Panc1 (cell line): ENCODE measurements around the gene SLC32A1. TPM values are rescaled to one million over a fixed set of nuclear protein-coding genes. Genes with fewer than 3 reads are reported as not detected.
A peak's percentile ranks its signal among the peaks of the same experiment; 100 is the strongest.

ENCODE experiments used
- ATAC-seq: fragments of 200-7000 bp; cut with Tn5 transposase; 2 replicates; pipeline ENCODE4 v1.9.1; 2020; ENCODE audit warnings: mild to moderate bottlenecking, moderate library complexity
- BruUV-seq: library from RNA; stranded (reverse); fragments of 400-500 nt; replicated peaks from 2 replicates; lab custom pipeline; 2021; lab: Mats Ljungman, UMichigan
- CTCF ChIA-PET: fragments of 300-600 bp; sonication (Branson Sonifier 250); formaldehyde crosslinking; loops from one replicate; lab custom pipeline; 2022; ENCODE audit warnings: antibody characterized with exemption; lab: Charles Lee
- POLR2A ChIA-PET: fragments of 300-600 bp; sonication (Branson Sonifier 250); formaldehyde crosslinking; loops from one replicate; lab custom pipeline; 2022; ENCODE audit warnings: antibody characterized with exemption; lab: Charles Lee
- DNase-seq: peaks from one replicate; pipeline ENCODE4 v3.0.0-alpha.2; 2010; ENCODE audit warnings: low read depth, low spot score
- H3K27ac ChIP-seq: 2 replicates; pipeline ENCODE4 v1.5.1; 2011; ENCODE audit warnings: mild to moderate bottlenecking, low read length, inconsistent platforms
- H3K27me3 ChIP-seq: fragments of 200-500 bp; sonication (Bioruptor generic); 2 replicates; pipeline ENCODE4 v1.6.0; 2014; ENCODE audit warnings: low read length, inconsistent platforms; ENCODE audit not compliant: control insufficient read depth, insufficient read depth
- H3K36me3 ChIP-seq: fragments of 200-500 bp; sonication (Bioruptor generic); 2 replicates; pipeline ENCODE4 v1.5.1; 2014; ENCODE audit warnings: inconsistent platforms, mild to moderate bottlenecking, low read length, moderate library complexity; ENCODE audit not compliant: control insufficient read depth, insufficient read depth
- H3K4me1 ChIP-seq: 2 replicates; pipeline ENCODE4 v1.5.1; 2011; ENCODE audit warnings: inconsistent platforms, mild to moderate bottlenecking, low read length, moderate library complexity; ENCODE audit not compliant: control insufficient read depth, insufficient read depth
- H3K4me3 ChIP-seq, 2 experiments: 2 replicates each; pipeline ENCODE4 v1.5.1; 2011 to 2012; ENCODE audit warnings: low read depth in 2 of 2, low read length in 2 of 2, mild to moderate bottlenecking in 2 of 2, inconsistent platforms in 1 of 2, moderate library complexity in 1 of 2
- H3K9me3 ChIP-seq: fragments of 200-500 bp; sonication (Bioruptor generic); 2 replicates; pipeline ENCODE4 v1.5.1; 2014; ENCODE audit warnings: low read depth, mild to moderate bottlenecking, inconsistent platforms, low read length, moderate library complexity; ENCODE audit not compliant: control insufficient read depth, insufficient read depth
- POLR2AphosphoS5 ChIP-seq: IDR thresholded peaks from 2 replicates; pipeline ENCODE4 v1.6.1; 2012; ENCODE audit warnings: mild to moderate bottlenecking, low read depth, low read length, moderate library complexity
- SIN3A ChIP-seq: IDR thresholded peaks from 2 replicates; pipeline ENCODE4 v1.6.1; 2012; ENCODE audit warnings: low read depth, mild to moderate bottlenecking, low read length, moderate library complexity, borderline replicate concordance; ENCODE audit not compliant: insufficient read depth
- TCF7L2 ChIP-seq: IDR thresholded peaks from 2 replicates; pipeline ENCODE4 v1.6.1; 2011; ENCODE audit warnings: mild to moderate bottlenecking, low read depth, low read length, inconsistent platforms
- in situ Hi-C: cut with HindIII; loops from 2 replicates; pipeline ENCODE4 v1.10.0; 2016; ENCODE audit warnings: low sequenced_read_pairs, low pct_unique_long_range_greater_than_20kb
- intact Hi-C: fragments of 100-400 bp; cut with micrococcal nuclease; formaldehyde crosslinking; loops from one replicate; pipeline ENCODE4 v1.10.0; 2022; ENCODE audit not compliant: unreplicated experiment
- total RNA-seq: library from RNA; stranded (reverse); gene quantifications from one replicate; pipeline ENCODE4 v1.2.1, GENCODE V29; 2021; ENCODE audit not compliant: unreplicated experiment
- TF ChIP-seq, protein P1 (sequence below): fragments of 450-650 bp; IDR thresholded peaks from 2 replicates; pipeline ENCODE4 v1.5.1; 2017; ENCODE audit warnings: mild to moderate bottlenecking
- TF ChIP-seq, protein P2 (sequence below), 2 experiments: IDR thresholded peaks; 2 replicates each; pipeline ENCODE4 v1.6.1; 2011 to 2012; ENCODE audit warnings: low read depth in 2 of 2, control low read depth in 1 of 2, low read length in 1 of 2, mild to moderate bottlenecking in 1 of 2, moderate library complexity in 1 of 2; ENCODE audit not compliant: insufficient read depth in 1 of 2

The SLC32A1 gene
- total RNA-seq, 1 experiment from 2014 or later: not detected

DNA sequence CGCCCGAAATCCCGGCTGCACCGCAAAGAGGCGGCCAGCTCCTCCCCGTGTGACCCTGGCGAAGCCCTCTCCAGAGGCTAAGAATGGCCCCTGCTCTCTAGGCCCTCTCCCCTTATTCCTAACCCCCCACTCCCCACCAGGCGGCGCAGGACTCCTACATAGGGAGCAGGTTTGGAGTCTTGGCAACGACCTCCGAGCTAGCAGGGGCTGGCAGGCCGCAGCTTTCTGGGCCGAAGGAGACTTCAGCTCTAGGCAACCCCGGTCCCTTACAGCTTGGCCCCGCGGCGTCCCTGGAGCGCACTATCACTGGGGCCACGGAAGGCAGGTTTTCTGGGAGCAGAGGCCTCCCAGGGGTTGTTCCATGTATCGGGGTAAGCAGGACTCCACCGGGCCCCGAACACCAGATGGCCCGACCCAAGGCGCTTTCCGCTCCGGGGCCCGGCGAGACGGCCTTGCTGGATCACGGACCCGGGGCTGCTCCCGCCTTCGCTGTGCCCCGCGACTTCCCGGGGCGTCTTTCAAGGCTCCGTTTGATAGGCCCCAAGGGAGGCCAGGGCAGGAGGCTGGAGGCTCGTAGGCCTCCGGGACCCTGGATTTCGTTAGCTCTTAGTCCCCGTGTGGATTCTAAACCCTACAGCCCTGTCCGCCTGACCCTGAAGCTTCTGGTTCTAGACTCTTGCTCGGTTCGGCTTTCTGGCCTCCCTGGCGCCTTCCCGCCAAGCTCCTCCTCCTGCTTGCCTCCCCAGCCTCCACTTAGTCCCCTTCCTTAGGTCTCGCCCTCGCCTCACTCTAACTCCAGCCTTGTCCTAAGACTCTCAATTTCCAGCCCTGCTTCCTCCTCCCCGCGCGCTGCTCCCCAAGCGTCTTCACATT lies 1.9 kb downstream of the SLC32A1 start:
- H3K4me1 ChIP-seq: peaks cover 5% of the 10 kb centered on the region; the same call in 1 of the 2 replicates
- TF ChIP-seq, protein P1, sequence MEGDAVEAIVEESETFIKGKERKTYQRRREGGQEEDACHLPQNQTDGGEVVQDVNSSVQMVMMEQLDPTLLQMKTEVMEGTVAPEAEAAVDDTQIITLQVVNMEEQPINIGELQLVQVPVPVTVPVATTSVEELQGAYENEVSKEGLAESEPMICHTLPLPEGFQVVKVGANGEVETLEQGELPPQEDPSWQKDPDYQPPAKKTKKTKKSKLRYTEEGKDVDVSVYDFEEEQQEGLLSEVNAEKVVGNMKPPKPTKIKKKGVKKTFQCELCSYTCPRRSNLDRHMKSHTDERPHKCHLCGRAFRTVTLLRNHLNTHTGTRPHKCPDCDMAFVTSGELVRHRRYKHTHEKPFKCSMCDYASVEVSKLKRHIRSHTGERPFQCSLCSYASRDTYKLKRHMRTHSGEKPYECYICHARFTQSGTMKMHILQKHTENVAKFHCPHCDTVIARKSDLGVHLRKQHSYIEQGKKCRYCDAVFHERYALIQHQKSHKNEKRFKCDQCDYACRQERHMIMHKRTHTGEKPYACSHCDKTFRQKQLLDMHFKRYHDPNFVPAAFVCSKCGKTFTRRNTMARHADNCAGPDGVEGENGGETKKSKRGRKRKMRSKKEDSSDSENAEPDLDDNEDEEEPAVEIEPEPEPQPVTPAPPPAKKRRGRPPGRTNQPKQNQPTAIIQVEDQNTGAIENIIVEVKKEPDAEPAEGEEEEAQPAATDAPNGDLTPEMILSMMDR: peak; percentile 72
- no peak for TF ChIP-seq POLR2AphosphoS5
- peak; percentile 71 for ATAC-seq
- no TSS peak for BruUV-seq
- H3K4me3 ChIP-seq: no peak overlapping the region
- no peaks in the 10 kb centered on the region for H3K9me3 ChIP-seq
- intact Hi-C loops: no loop called here
- in situ Hi-C loops: no loop called here
- H3K27ac ChIP-seq: no peak overlapping the region
- H3K27me3 ChIP-seq: peaks cover 32% of the 10 kb centered on the region
- POLR2A ChIA-PET: no interaction called here
- H3K36me3 ChIP-seq: no peaks in the 10 kb centered on the region
- CTCF ChIA-PET: interaction anchor here (0.6 to 1.3 kb wide), 5 partner anchors 22 to 167 kb away, joined by 4 to 6 read pairs (median 5); no protein-coding TSS in a partner anchor
- DNase-seq: no peak

DNA sequence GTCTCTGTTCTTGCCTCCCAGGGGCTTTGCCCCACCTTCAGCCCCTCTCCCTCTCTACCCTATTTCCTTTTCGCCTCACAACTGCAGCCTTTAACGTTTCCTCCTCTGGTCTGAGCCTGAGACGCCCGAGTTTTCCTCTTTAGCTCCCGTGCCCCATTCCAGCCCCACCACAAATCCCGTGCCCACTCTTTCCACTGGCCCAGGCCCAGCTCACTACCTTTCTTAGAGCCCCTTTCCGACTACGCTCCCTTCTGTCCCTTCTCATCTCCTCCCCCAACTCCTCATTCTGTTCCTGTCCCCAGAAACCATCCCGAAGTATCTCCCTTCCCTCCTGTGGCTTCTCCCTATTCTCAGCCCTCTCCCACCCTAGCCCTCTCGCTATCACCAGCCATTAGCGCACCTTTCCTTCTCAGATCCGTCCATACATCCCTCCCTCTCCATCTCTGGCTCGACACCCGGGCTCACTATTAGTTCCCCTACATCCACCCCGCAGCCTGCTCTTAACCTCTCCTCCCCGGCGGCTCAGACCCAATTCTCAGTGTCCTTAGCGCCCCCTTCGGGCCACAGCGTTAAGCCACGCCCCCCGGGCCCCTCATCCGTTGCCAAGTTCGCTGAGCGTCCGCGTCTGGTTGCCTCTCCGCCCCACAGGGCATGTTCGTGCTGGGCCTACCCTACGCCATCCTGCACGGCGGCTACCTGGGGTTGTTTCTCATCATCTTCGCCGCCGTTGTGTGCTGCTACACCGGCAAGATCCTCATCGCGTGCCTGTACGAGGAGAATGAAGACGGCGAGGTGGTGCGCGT lies 2.7 kb downstream of the SLC32A1 start:
- Histone ChIP-seq H3K9me3 (no peaks in the 10 kb centered on the region), H3K27me3 (peaks cover 25% of the 10 kb centered on the region; the same call in 1 of the 2 replicates), H3K36me3 (no peaks in the 10 kb centered on the region), H3K4me3 (no peak overlapping the region), H3K27ac (no peak overlapping the region), H3K4me1 (peaks cover 6% of the 10 kb centered on the region; the same call in 1 of the 2 replicates)
- intact Hi-C loops (no loop called here), in situ Hi-C loops (no loop called here)
- CTCF ChIA-PET: interaction anchor here (1.3 kb wide), 1 partner anchor 78 kb away, joined by 4 read pairs; no protein-coding TSS in a partner anchor
- BruUV-seq: no TSS peak
- POLR2A ChIA-PET: no interaction called here
- ATAC-seq: no peak
- no peak for DNase-seq
- TF ChIP-seq POLR2AphosphoS5 (no peak), TCF7L2 (no peak), SIN3A (no peak)
- TF ChIP-seq, protein P2, sequence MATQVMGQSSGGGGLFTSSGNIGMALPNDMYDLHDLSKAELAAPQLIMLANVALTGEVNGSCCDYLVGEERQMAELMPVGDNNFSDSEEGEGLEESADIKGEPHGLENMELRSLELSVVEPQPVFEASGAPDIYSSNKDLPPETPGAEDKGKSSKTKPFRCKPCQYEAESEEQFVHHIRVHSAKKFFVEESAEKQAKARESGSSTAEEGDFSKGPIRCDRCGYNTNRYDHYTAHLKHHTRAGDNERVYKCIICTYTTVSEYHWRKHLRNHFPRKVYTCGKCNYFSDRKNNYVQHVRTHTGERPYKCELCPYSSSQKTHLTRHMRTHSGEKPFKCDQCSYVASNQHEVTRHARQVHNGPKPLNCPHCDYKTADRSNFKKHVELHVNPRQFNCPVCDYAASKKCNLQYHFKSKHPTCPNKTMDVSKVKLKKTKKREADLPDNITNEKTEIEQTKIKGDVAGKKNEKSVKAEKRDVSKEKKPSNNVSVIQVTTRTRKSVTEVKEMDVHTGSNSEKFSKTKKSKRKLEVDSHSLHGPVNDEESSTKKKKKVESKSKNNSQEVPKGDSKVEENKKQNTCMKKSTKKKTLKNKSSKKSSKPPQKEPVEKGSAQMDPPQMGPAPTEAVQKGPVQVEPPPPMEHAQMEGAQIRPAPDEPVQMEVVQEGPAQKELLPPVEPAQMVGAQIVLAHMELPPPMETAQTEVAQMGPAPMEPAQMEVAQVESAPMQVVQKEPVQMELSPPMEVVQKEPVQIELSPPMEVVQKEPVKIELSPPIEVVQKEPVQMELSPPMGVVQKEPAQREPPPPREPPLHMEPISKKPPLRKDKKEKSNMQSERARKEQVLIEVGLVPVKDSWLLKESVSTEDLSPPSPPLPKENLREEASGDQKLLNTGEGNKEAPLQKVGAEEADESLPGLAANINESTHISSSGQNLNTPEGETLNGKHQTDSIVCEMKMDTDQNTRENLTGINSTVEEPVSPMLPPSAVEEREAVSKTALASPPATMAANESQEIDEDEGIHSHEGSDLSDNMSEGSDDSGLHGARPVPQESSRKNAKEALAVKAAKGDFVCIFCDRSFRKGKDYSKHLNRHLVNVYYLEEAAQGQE (IDR thresholded peaks at IDR 0.05; ENCODE audit: insufficient read depth in 1 of 2, low read depth in 2 of 2, low read length in 1 of 2): no peak
- TF ChIP-seq, protein P1: peak; percentile 46
